ENCODE data around the gene PROS1. TPM values are rescaled to one million over a fixed set of nuclear protein-coding genes. Genes with fewer than 3 reads are reported as not detected.
"Not testable (repeated sequence)": the region's sequence is repeated elsewhere in the genome, so short reads cannot be mapped to it uniquely, and the experiment has no call there.

Gene PROS1
- total RNA-seq, 1 experiment from 2014 or later, result 4.3 TPM

- in situ Hi-C loops (cut with HindIII; ENCODE audit: low pct_unique_long_range_greater_than_20kb, low sequenced_read_pairs), result no loop called here
- no peak for DNase-seq (ENCODE audit: low read depth)
Measured at GRCh38 chr3:93981649-93982048, 8.0 kb upstream of the PROS1 start.

- in situ Hi-C loops (cut with HindIII; ENCODE audit: low pct_unique_long_range_greater_than_20kb, low sequenced_read_pairs), result no loop called here
- DNase-seq (ENCODE audit: low read depth), result peak; percentile 96
Measured at GRCh38 chr3:93979850-93980676, 6.4 kb upstream of the PROS1 start, which contains the start of gene ARL13B. TSS of gene ARL13B (plus strand) at chr3:93980155. CDS start at chr3:93980424, 269 bp downstream.

- DNase-seq (ENCODE audit: low read depth), result no peak
- in situ Hi-C loops (cut with HindIII; ENCODE audit: low pct_unique_long_range_greater_than_20kb, low sequenced_read_pairs), result no loop called here
Measured at GRCh38 chr3:93969997-93970396, 3.7 kb downstream of the PROS1 start.

- in situ Hi-C loops (cut with HindIII; ENCODE audit: low pct_unique_long_range_greater_than_20kb, low sequenced_read_pairs), result no loop called here
- DNase-seq (ENCODE audit: low read depth), result no peak
Measured at GRCh38 chr3:93969443-93969842, 4.3 kb downstream of the PROS1 start.

GRCh38 chr3:93965106-93965505 is 8.6 kb downstream of the PROS1 start:
- in situ Hi-C loops (cut with HindIII; ENCODE audit: low pct_unique_long_range_greater_than_20kb, low sequenced_read_pairs); DNase-seq (ENCODE audit: low read depth): not testable (repeated sequence)

- DNase-seq (ENCODE audit: low read depth), result no peak
- in situ Hi-C loops (cut with HindIII; ENCODE audit: low pct_unique_long_range_greater_than_20kb, low sequenced_read_pairs), result no loop called here
Measured at GRCh38 chr3:93962798-93963197, 10.9 kb downstream of the PROS1 start.

GRCh38 chr3:93961489-93961888 is 12.2 kb downstream of the PROS1 start:
- DNase-seq (ENCODE audit: low read depth), result no peak
- in situ Hi-C loops (cut with HindIII; ENCODE audit: low pct_unique_long_range_greater_than_20kb, low sequenced_read_pairs), result no loop called here

GRCh38 chr3:93961026-93961425 is 12.7 kb downstream of the PROS1 start:
- in situ Hi-C loops (cut with HindIII; ENCODE audit: low pct_unique_long_range_greater_than_20kb, low sequenced_read_pairs), result no loop called here

GRCh38 chr3:93949958-93950357 is 23.7 kb downstream of the PROS1 start:
- DNase-seq (ENCODE audit: low read depth); in situ Hi-C loops (cut with HindIII; ENCODE audit: low pct_unique_long_range_greater_than_20kb, low sequenced_read_pairs): not testable (repeated sequence)

More at GRCh38 chr3:93961026-93961425, 12.7 kb downstream of the PROS1 start:
- no peak for DNase-seq (ENCODE audit: low read depth)

GRCh38 chr3:93937485-93937884 is 36.2 kb downstream of the PROS1 start:
- in situ Hi-C loops (cut with HindIII; ENCODE audit: low pct_unique_long_range_greater_than_20kb, low sequenced_read_pairs); DNase-seq (ENCODE audit: low read depth): not testable (repeated sequence)

- DNase-seq (ENCODE audit: low read depth), result no peak
- in situ Hi-C loops (cut with HindIII; ENCODE audit: low pct_unique_long_range_greater_than_20kb, low sequenced_read_pairs), result no loop called here
Measured at GRCh38 chr3:93936549-93936948, 37.1 kb downstream of the PROS1 start.

GRCh38 chr3:93934366-93935046 is 39.2 kb downstream of the PROS1 start:
- DNase-seq (ENCODE audit: low read depth), result no peak
- in situ Hi-C loops (cut with HindIII; ENCODE audit: low pct_unique_long_range_greater_than_20kb, low sequenced_read_pairs), result no loop called here

- in situ Hi-C loops (cut with HindIII; ENCODE audit: low pct_unique_long_range_greater_than_20kb, low sequenced_read_pairs), result no loop called here
Measured at GRCh38 chr3:93931597-93932229, 42.0 kb downstream of the PROS1 start.

GRCh38 chr3:93930041-93930440 is 43.7 kb downstream of the PROS1 start:
- in situ Hi-C loops (cut with HindIII; ENCODE audit: low pct_unique_long_range_greater_than_20kb, low sequenced_read_pairs), result no loop called here
- no peak for DNase-seq (ENCODE audit: low read depth)

More at GRCh38 chr3:93931597-93932229, 42.0 kb downstream of the PROS1 start:
- no peak for DNase-seq (ENCODE audit: low read depth)

- in situ Hi-C loops (cut with HindIII; ENCODE audit: low pct_unique_long_range_greater_than_20kb, low sequenced_read_pairs), result no loop called here
Measured at GRCh38 chr3:93926789-93927188, 46.9 kb downstream of the PROS1 start.

GRCh38 chr3:93924491-93924890 is 49.2 kb downstream of the PROS1 start:
- in situ Hi-C loops (cut with HindIII; ENCODE audit: low pct_unique_long_range_greater_than_20kb, low sequenced_read_pairs), result no loop called here
- no peak for DNase-seq (ENCODE audit: low read depth)

More at GRCh38 chr3:93926789-93927188, 46.9 kb downstream of the PROS1 start:
- no peak for DNase-seq (ENCODE audit: low read depth)

- DNase-seq (ENCODE audit: low read depth), result no peak
- in situ Hi-C loops (cut with HindIII; ENCODE audit: low pct_unique_long_range_greater_than_20kb, low sequenced_read_pairs), result no loop called here
Measured at GRCh38 chr3:93923006-93923405, 50.7 kb downstream of the PROS1 start.

GRCh38 chr3:93917546-93918029 is 56.1 kb downstream of the PROS1 start:
- in situ Hi-C loops (cut with HindIII; ENCODE audit: low pct_unique_long_range_greater_than_20kb, low sequenced_read_pairs); DNase-seq (ENCODE audit: low read depth): not testable (repeated sequence)

- DNase-seq (ENCODE audit: low read depth); in situ Hi-C loops (cut with HindIII; ENCODE audit: low pct_unique_long_range_greater_than_20kb, low sequenced_read_pairs): not testable (repeated sequence)
Measured at GRCh38 chr3:93913623-93914022, 60.1 kb downstream of the PROS1 start.

All from Caki2 (cell line).